Endothelial cell of umbilical vein (primary cell): ENCODE measurements around the gene FOXS1. TPM values are rescaled to one million over a fixed set of nuclear protein-coding genes. Genes with fewer than 3 reads are reported as not detected.

ENCODE experiments used
- BruUV-seq: library from RNA; stranded (reverse); fragments of 400-500 nt; replicated peaks from 2 replicates; lab custom pipeline; 2021; lab: Mats Ljungman, UMichigan
- CTCF ChIA-PET: fragments of 300-600, 350-600 bp; sonication (Branson Sonifier 250); formaldehyde crosslinking; loops from one replicate; lab custom pipeline; 2021; ENCODE audit warnings: antibody characterized with exemption, inconsistent platforms; lab: Charles Lee
- POLR2A ChIA-PET: fragments of 300-600, 350-600 bp; sonication (Branson Sonifier 250); formaldehyde crosslinking; loops from one replicate; lab custom pipeline; 2021; ENCODE audit warnings: antibody characterized with exemption, inconsistent platforms; lab: Charles Lee
- DNase-seq: peaks from one replicate; pipeline ENCODE4 v3.0.0-alpha.2; 2011; ENCODE audit warnings: low read depth, low spot score
- FAIRE-seq: peaks from 2 replicates; lab custom pipeline; 2011; peaks lifted over from hg19 to GRCh38; lab: Jason Lieb, UNC
- H2AFZ ChIP-seq: 2 replicates; pipeline ENCODE4 v1.6.0; 2012; ENCODE audit warnings: low read depth, low read length, control low read depth, inconsistent platforms
- H3K27ac ChIP-seq: 2 replicates; pipeline ENCODE4 v1.5.1; 2011; ENCODE audit warnings: low read depth, mild to moderate bottlenecking, control low read depth, low read length, moderate library complexity; ENCODE audit not compliant: insufficient read depth
- H3K27me3 ChIP-seq, 2 experiments: 2 replicates each; pipeline versions ENCODE4 v1.6.0 to v1.6.1; 2011; ENCODE audit warnings: low read length in 2 of 2, mixed read lengths in 1 of 2; ENCODE audit not compliant: control insufficient read depth in 2 of 2, insufficient read depth in 2 of 2
- H3K36me3 ChIP-seq, 2 experiments: 2 replicates in 1 of 2; 3 replicates in 1 of 2; pipeline ENCODE4 v1.5.1; 2011; ENCODE audit warnings: low read length in 2 of 2, mild to moderate bottlenecking in 1 of 2, moderate library complexity in 1 of 2; ENCODE audit not compliant: control insufficient read depth in 2 of 2, insufficient read depth in 2 of 2; ENCODE audit errors: extremely low read depth in 1 of 2
- H3K4me1 ChIP-seq: 3 replicates; pipeline ENCODE4 v1.5.1; 2011; ENCODE audit warnings: mild to moderate bottlenecking, low read length; ENCODE audit not compliant: control insufficient read depth, insufficient read depth; ENCODE audit errors: extremely low read depth
- H3K4me2 ChIP-seq: 2 replicates; pipeline ENCODE4 v1.6.1; 2011; ENCODE audit warnings: low read length, control low read depth, mixed read lengths; ENCODE audit not compliant: insufficient read depth
- H3K4me3 ChIP-seq, 3 experiments: fragments of 200-600 bp in 1 of 3; sonication (generic), shearing (Covaris generic) in 1 of 3; replicated peaks in 1 of 3; 2 replicates each; pipeline ENCODE4 v1.5.1; 2011 to 2016; ENCODE audit warnings: control low read depth in 3 of 3, low read length in 3 of 3, mild to moderate bottlenecking in 2 of 3, inconsistent platforms in 1 of 3, low read depth in 1 of 3, moderate library complexity in 1 of 3; ENCODE audit not compliant: insufficient read depth in 1 of 3
- H3K79me2 ChIP-seq: 2 replicates; pipeline ENCODE4 v1.6.0; 2012; ENCODE audit warnings: low read length, inconsistent platforms; ENCODE audit not compliant: control insufficient read depth, insufficient read depth
- H3K9ac ChIP-seq: replicated peaks from 2 replicates; pipeline ENCODE3; 2011; ENCODE audit warnings: low read length, control low read depth; ENCODE audit not compliant: insufficient read depth; ENCODE audit errors: extremely low read depth
- H3K9me1 ChIP-seq: replicated peaks from 3 replicates; pipeline ENCODE4 v1.6.0; 2011; ENCODE audit warnings: mild to moderate bottlenecking, low read length; ENCODE audit not compliant: control insufficient read depth, insufficient read depth; ENCODE audit errors: extremely low read depth
- H3K9me3 ChIP-seq: replicated peaks from 2 replicates; pipeline ENCODE4 v1.5.1; 2012; ENCODE audit warnings: low read length, inconsistent platforms; ENCODE audit not compliant: control insufficient read depth, insufficient read depth
- H4K20me1 ChIP-seq: replicated peaks from 2 replicates; pipeline ENCODE3; 2011; ENCODE audit warnings: mild to moderate bottlenecking, low read length; ENCODE audit not compliant: control insufficient read depth, insufficient read depth; ENCODE audit errors: extremely low read depth
- CTCF ChIP-seq, 2 donors: IDR thresholded peaks; 1 replicate in 1 of 2; 2 replicates in 1 of 2; pipeline ENCODE4 v1.5.1; 2011; ENCODE audit warnings: low read length in 2 of 2, mild to moderate bottlenecking in 2 of 2, moderate library complexity in 2 of 2, control low read depth in 1 of 2, inconsistent platforms in 1 of 2, low read depth in 1 of 2; ENCODE audit not compliant: insufficient read depth in 1 of 2; ENCODE audit errors: extremely low read depth in 1 of 2
- EZH2 ChIP-seq: IDR thresholded peaks from 2 replicates; pipeline ENCODE4 v1.6.1; 2012; ENCODE audit warnings: borderline replicate concordance, low read depth, mild to moderate bottlenecking, moderate library complexity, low read length, inconsistent platforms; ENCODE audit not compliant: severe bottlenecking
- FOS ChIP-seq: IDR thresholded peaks from 2 replicates; pipeline ENCODE4 v1.6.1; 2011; ENCODE audit warnings: mild to moderate bottlenecking, low read length, moderate library complexity, borderline replicate concordance; ENCODE audit not compliant: insufficient read depth
- GATA2 ChIP-seq: IDR thresholded peaks from 2 replicates; pipeline ENCODE4 v1.7.0; 2011; ENCODE audit warnings: low read depth, mild to moderate bottlenecking, moderate library complexity, mixed read lengths, low read length; ENCODE audit not compliant: insufficient read length, insufficient read depth
- JUN ChIP-seq: IDR thresholded peaks from 2 replicates; pipeline ENCODE4 v1.6.1; 2011; ENCODE audit warnings: borderline replicate concordance, low read depth; ENCODE audit not compliant: insufficient read length, insufficient read depth
- MAX ChIP-seq: IDR thresholded peaks from 2 replicates; pipeline ENCODE4 v1.6.1; 2011; ENCODE audit not compliant: insufficient read depth, insufficient read length
- MYC ChIP-seq: IDR thresholded peaks from one replicate; pipeline ENCODE4 v1.6.1; 2011; ENCODE audit warnings: mild to moderate bottlenecking, low read depth, low read length
- POLR2A ChIP-seq: IDR thresholded peaks from 2 replicates; pipeline ENCODE4 v1.6.1; 2012; ENCODE audit warnings: low read depth, mild to moderate bottlenecking, control low read depth, low read length
- POLR2AphosphoS5 ChIP-seq: IDR thresholded peaks from 2 replicates; pipeline ENCODE4 v1.6.1; 2012; ENCODE audit warnings: low read depth, mild to moderate bottlenecking, control low read depth, low read length, moderate library complexity; ENCODE audit not compliant: insufficient read depth
- dilution Hi-C: fragments of 300-500 bp; cut with MboI; formaldehyde crosslinking; loops from one replicate; pipeline ENCODE4 v1.15.0; 2019; ENCODE audit warnings: low sequenced_read_pairs; ENCODE audit not compliant: extremely low pct_ligation_motif_present
- intact Hi-C: fragments of 100-400 bp; cut with micrococcal nuclease; formaldehyde crosslinking; loops from one replicate; pipeline ENCODE4 v1.10.0; 2022
- polyA plus RNA-seq, 4 experiments: library from polyadenylated mRNA; depleted of rRNA in 3 of 4; stranded (reverse) in 3 of 4; unstranded in 1 of 4; fragments of >200 nt; gene quantifications; 2 replicates each; pipeline versions ENCODE4 v1.2.1 to v1.2.3, GENCODE V29; 2011 to 2012; ENCODE audit warnings: missing spikeins in 1 of 4
- total RNA-seq: library from RNA; stranded (reverse); gene quantifications from 2 replicates; pipeline ENCODE4 v1.2.3, GENCODE V29; 2021

The FOXS1 gene
- total and polyA plus RNA-seq, 2 donors (not counting 3 experiments of a cell fraction or from before 2014, with no cell fraction given) = 0.84 TPM; not detected in 1

- intact Hi-C loops (no loop called here), dilution Hi-C loops (no loop called here)
- no peaks in the 10 kb centered on the region for H3K9me3 ChIP-seq
- H3K4me3 ChIP-seq = no peak overlapping the region
- DNase-seq (no peak), FAIRE-seq (no peak)
- TF ChIP-seq CTCF (IDR thresholded peaks at IDR 0.05; ENCODE audit: extremely low read depth in 1 of 2, insufficient read depth in 1 of 2, low read depth in 1 of 2, low read length in 2 of 2) (no peak), POLR2AphosphoS5 (no peak), EZH2 (no peak), POLR2A (no peak)
- H3K27me3 ChIP-seq = peaks cover 5 to 6% of the 10 kb centered on the region in 2 experiments
- CTCF ChIA-PET = interaction anchor here (0.8 to 18.2 kb wide), 7 partner anchors 11 to 246 kb away, joined by 3 to 619 read pairs (median 4); partner anchors contain the start of genes MYLK2 and PDRG1
- H3K4me1 ChIP-seq = peaks cover 22% of the 10 kb centered on the region
- H2AFZ ChIP-seq = no peak overlapping the region
- H3K4me2 ChIP-seq = no peak overlapping the region
- H3K9ac ChIP-seq = no peak overlapping the region
- no peaks in the 10 kb centered on the region for H4K20me1 ChIP-seq
- no peaks in the 10 kb centered on the region for H3K9me1 ChIP-seq
- H3K27ac ChIP-seq = no peak overlapping the region
- POLR2A ChIA-PET = no interaction called here
- no peaks in the 10 kb centered on the region for H3K36me3 ChIP-seq
- H3K79me2 ChIP-seq = no peaks in the 10 kb centered on the region
- BruUV-seq = no TSS peak
These were observed 586 bp downstream of the FOXS1 start for GRCh38 chr20:31844737-31845299.

- no peak overlapping the region for H2AFZ ChIP-seq
- H3K27me3 ChIP-seq = peaks cover 0 to 2% of the 10 kb centered on the region in 2 experiments
- H4K20me1 ChIP-seq = no peaks in the 10 kb centered on the region
- ChIA-PET POLR2A (no interaction called here), CTCF (interaction anchor here (1.3 to 18.2 kb wide), 3 partner anchors 9 to 187 kb away, joined by 4 to 619 read pairs (median 7); partner anchors contain the start of gene MYLK2)
- TF ChIP-seq GATA2 = no peak
- TF ChIP-seq FOS = no peak
- TF ChIP-seq JUN = no peak
- TF ChIP-seq MAX = no peak
- no peak for TF ChIP-seq MYC
- TF ChIP-seq POLR2AphosphoS5 = no peak
- no peak for TF ChIP-seq CTCF (IDR thresholded peaks at IDR 0.05; ENCODE audit: extremely low read depth in 1 of 2, insufficient read depth in 1 of 2, low read depth in 1 of 2, low read length in 2 of 2)
- no peak for TF ChIP-seq POLR2A
- no peak for TF ChIP-seq EZH2
- dilution Hi-C loops = no loop called here
- no TSS peak for BruUV-seq
- no peak overlapping the region for H3K27ac ChIP-seq
- no peaks in the 10 kb centered on the region for H3K9me3 ChIP-seq
- H3K9ac ChIP-seq = no peak overlapping the region
- H3K36me3 ChIP-seq = no peaks in the 10 kb centered on the region
- no peak for DNase-seq
- H3K9me1 ChIP-seq = no peaks in the 10 kb centered on the region
- intact Hi-C loops = no loop called here
- no peaks in the 10 kb centered on the region for H3K79me2 ChIP-seq
- no peak overlapping the region for H3K4me3 ChIP-seq
- peaks cover 22% of the 10 kb centered on the region for H3K4me1 ChIP-seq
- FAIRE-seq = no peak
- H3K4me2 ChIP-seq = no peak overlapping the region
These were observed 1.5 kb downstream of the FOXS1 start for GRCh38 chr20:31843881-31844280.
